K562 (cell line): ENCODE measurements around the gene ANP32B.

Experiments
- CREB1 ChIP-seq, 2 experiments: sonication (generic) in 1 of 2; formaldehyde crosslinking in 1 of 2; IDR thresholded peaks; 2 replicates each; pipeline versions ENCODE4 v1.6.1 to v1.8.0; 2012 to 2022; ENCODE audit warnings: inconsistent platforms in 1 of 2, mild to moderate bottlenecking in 1 of 2, missing genetic modification reagents in 1 of 2, moderate library complexity in 1 of 2
- CTCF ChIP-seq, 3 experiments: IDR thresholded peaks in 2 of 3; conservative IDR thresholded peaks in 1 of 3; 2 replicates each; pipeline ENCODE4 v1.5.1; 2011 to 2012; ENCODE audit warnings: low read length in 3 of 3, mild to moderate bottlenecking in 3 of 3, control low read depth in 2 of 3, improper control_type of control experiment in 1 of 3, inconsistent platforms in 1 of 3, low read depth in 1 of 3, mixed read lengths in 1 of 3, moderate library complexity in 1 of 3; ENCODE audit not compliant: insufficient read depth in 2 of 3
- EWSR1 ChIP-seq: fragments of 450-650 bp; IDR thresholded peaks from 2 replicates; pipeline ENCODE4 v1.6.1; 2018; ENCODE audit warnings: borderline replicate concordance, mild to moderate bottlenecking, low read depth, moderate library complexity; ENCODE audit not compliant: partially characterized antibody
- GABPA ChIP-seq: fragments of 200-800 bp; sonication (Bioruptor generic); conservative IDR thresholded peaks from 2 replicates; pipeline ENCODE4 v1.6.1; 2016; ENCODE audit warnings: low read depth, missing genetic modification characterization, missing compliant biosample characterization
- HMG20A ChIP-seq: fragments of 450-650 bp; formaldehyde crosslinking; conservative IDR thresholded peaks from 2 replicates; pipeline ENCODE4 v1.4.0; 2020; ENCODE audit warnings: mild to moderate bottlenecking, mixed read lengths
- NONO ChIP-seq, 2 experiments: fragments of 200-400 bp in 1 of 2; fragments of 450-650 bp in 1 of 2; formaldehyde crosslinking in 1 of 2; IDR thresholded peaks; 2 replicates each; pipeline ENCODE4 v1.6.1; 2017; ENCODE audit warnings: low read depth in 2 of 2, mild to moderate bottlenecking in 2 of 2, moderate library complexity in 2 of 2, low read length in 1 of 2
- NR1H2 ChIP-seq: sonication (generic); formaldehyde crosslinking; IDR thresholded peaks from 2 replicates; pipeline ENCODE4 v1.4.0; 2020; ENCODE audit warnings: mild to moderate bottlenecking, missing genetic modification reagents
- NR3C1 ChIP-seq: sonication (generic); formaldehyde crosslinking; IDR thresholded peaks from 2 replicates; pipeline ENCODE4 v1.8.1; 2022; ENCODE audit warnings: missing genetic modification reagents
- POLR2A ChIP-seq: fragments of 450-650 bp; conservative IDR thresholded peaks from 2 replicates; pipeline ENCODE4 v1.6.1; 2016
- POLR2B ChIP-seq: fragments of 450-650 bp; IDR thresholded peaks from 2 replicates; pipeline ENCODE4 v1.6.1; 2018; ENCODE audit warnings: low read depth; ENCODE audit not compliant: partially characterized antibody
- RAD21 ChIP-seq, 2 experiments: fragments of 250-450 bp in 1 of 2; fragments of 450-650 bp in 1 of 2; sonication (Bioruptor Pico) in 1 of 2; formaldehyde crosslinking in 1 of 2; IDR thresholded peaks in 1 of 2; conservative IDR thresholded peaks in 1 of 2; 2 replicates each; pipeline versions ENCODE4 v1.4.0 to v1.8.0; 2020 to 2022; ENCODE audit warnings: mild to moderate bottlenecking in 2 of 2, moderate library complexity in 1 of 2
- RNF2 ChIP-seq: sonication (generic); IDR thresholded peaks from 2 replicates; pipeline ENCODE4 v1.6.1; 2016
- TAF1 ChIP-seq: IDR thresholded peaks from 2 replicates; pipeline ENCODE4 v1.6.1; 2011; ENCODE audit warnings: mild to moderate bottlenecking, low read length, moderate library complexity; ENCODE audit not compliant: insufficient read depth, control insufficient read depth, severe bottlenecking; ENCODE audit errors: extremely low read depth
- ZNF431 ChIP-seq: sonication (generic); formaldehyde crosslinking; IDR thresholded peaks from 2 replicates; pipeline ENCODE4 v1.8.0; 2022; ENCODE audit warnings: mild to moderate bottlenecking, missing genetic modification reagents

DNA sequence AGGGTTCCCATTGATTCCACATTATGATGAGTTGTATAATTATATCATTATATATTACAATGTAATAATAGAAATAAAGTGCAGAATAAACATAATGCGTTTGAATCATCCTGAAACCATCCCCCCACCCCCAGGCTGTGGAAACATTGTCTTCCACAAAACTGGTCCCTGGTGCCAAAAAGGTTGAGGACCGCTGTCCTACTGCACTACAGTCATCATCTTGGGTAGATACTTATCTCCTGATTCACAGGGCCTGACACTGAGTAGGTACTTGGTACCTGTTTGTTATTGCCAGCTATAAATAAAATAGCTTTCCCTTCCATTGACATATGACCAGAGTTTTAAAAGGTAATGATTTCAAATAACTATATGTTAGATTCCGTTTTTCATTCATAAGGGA, 25.6 kb downstream of the ANP32B start:
- TF ChIP-seq POLR2A (0 out of 2 replicates have a peak, but pooled peaks have one; percentile 9), CTCF (IDR thresholded peaks at IDR 0.05 in 2 of 3, conservative IDR thresholded peaks at IDR 0.05 in 1 of 3; ENCODE audit: insufficient read depth in 2 of 3, low read depth in 1 of 3, low read length in 3 of 3) (no peak), CREB1 (IDR thresholded peaks at IDR 0.05) (no peak), CREB1 (CRISPR knock-in tag; IDR thresholded peaks at IDR 0.05) (no peak), GABPA (tag) (no peak), ZNF431 (CRISPR knock-in tag) (no peak), EWSR1 (no peak), RAD21 (CRISPR knock-in tag; conservative IDR thresholded peaks at IDR 0.05 in 1 of 2, IDR thresholded peaks at IDR 0.05 in 1 of 2) (no peak), NONO (IDR thresholded peaks at IDR 0.05; ENCODE audit: low read depth in 2 of 2, low read length in 1 of 2) (no peak), POLR2B (no peak), RNF2 (no peak), NR1H2 (CRISPR knock-in tag) (no peak), HMG20A (CRISPR knock-in tag) (no peak), NR3C1 (CRISPR knock-in tag) (no peak), TAF1 (no peak)
